ENCODE results near the gene SALL2.

SALL2 gene

DNA sequence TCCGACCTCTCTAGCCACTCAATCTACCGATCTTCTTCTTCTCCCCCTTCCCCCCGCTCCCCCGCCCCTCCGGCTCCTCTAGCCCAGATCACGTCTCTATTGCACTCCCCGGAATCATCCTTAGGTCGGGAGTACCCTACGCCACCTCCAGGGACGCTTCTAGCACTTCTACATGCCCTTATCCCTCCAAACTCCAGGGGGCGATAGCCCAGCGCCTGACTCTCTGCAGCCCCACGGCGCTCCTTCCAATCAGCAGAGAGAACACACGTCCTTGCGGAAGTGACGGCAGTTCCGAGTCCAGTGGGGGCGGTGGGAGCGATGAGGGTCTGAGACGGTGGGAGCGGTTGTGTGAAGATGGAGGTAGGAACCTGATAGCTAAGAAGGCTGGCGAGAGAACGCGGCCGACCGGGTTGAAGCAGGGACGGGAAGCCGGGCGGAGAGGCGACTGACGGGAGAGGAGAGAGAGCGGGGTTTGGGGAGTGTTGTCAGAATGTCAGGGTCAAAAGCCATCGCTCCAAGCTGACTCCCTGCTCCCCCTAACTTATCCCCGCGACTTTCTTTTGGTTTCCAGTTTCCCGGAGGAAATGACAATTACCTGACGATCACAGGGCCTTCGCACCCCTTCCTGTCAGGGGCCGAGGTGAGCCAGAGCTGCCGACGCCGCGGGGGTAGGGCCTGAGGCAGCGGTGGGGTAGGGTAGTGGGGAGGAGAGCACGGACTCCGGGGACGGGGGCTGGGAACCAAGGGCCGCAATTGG, 49.0 kb downstream of the SALL2 start, which contains the start of the genes RAB2B and TOX4:
RAB2B (minus strand) TSS at position 35 of the 757 bp plus-strand sequence. CDS start 87 bp downstream, outside the sequence.
TOX4 (plus strand) TSS at position 271 of the 757 bp plus-strand sequence; CDS start at position 355, 84 bp downstream.
- peak; percentile 89 for DNase-seq (ENCODE audit: low read depth)

GRCh38 chr14:21476523-21476924, 49.6 kb downstream of the SALL2 start:
- no peak for DNase-seq (ENCODE audit: low read depth)

DNA sequence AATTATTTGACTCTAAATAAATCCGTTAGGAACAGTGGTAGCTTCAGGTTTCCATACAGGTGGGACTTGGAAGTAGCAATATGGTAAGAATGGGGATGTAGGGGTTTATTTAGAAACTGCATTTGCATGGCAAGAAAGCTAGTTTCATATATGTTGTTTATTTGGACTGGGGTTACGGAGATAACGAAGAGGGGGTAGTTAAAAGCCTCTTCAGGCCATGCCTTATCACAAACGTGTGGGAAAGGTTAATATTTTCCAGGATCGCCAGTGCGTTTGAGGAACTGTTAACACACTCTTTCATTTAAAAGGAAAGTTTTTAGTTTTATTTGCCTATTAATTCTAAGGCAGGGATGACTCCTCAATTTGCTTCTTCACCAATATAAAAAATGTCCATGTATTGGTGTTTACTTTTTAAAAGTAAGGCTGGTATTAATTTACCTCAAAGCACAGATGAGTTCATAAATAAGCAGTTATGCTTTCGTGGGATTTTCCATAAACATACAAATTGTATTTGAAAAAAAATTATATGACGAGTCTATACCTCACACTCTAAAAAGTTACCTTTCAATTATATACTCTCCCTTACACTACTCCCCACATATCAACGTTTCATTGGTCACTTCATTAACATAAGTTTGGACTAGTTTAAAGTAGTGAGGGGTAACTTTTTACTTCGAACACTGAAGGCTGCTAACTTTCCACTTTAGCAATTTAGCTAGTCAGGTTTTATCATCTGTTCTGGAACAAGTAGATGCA, 50.2 kb downstream of the SALL2 start:
- no peak for DNase-seq (ENCODE audit: low read depth)

All from activated T-cell treated with anti-CD3 and anti-CD28 coated beads for 48 hours (primary cell).